Aorta (tissue), 5 donors: ENCODE data around the gene NTN1. TPM values are rescaled to one million over a fixed set of nuclear protein-coding genes. Genes with fewer than 3 reads are reported as not detected.
A peak's percentile ranks its signal among the peaks of the same experiment; 100 is the strongest.

Source experiments
- ATAC-seq: fragments of 200-7000 bp; cut with Tn5 transposase; one replicate; pipeline ENCODE4 v1.9.1; 2022; ENCODE audit warnings: moderate library complexity; ENCODE audit not compliant: low FRiP score
- DNase-seq, 2 donors: peaks; one replicate each; pipeline ENCODE4 v3.0.0-alpha.2; 2020
- H3K27ac ChIP-seq, 2 donors: one replicate each; pipeline ENCODE4 v1.5.1; 2013; ENCODE audit warnings: low read length in 2 of 2, mild to moderate bottlenecking in 2 of 2, moderate library complexity in 2 of 2, control low read depth in 1 of 2, inconsistent platforms in 1 of 2, low read depth in 1 of 2
- H3K27me3 ChIP-seq, 2 donors: one replicate each; pipeline ENCODE4 v1.6.1; 2013; ENCODE audit warnings: control low read depth in 1 of 2, low read length in 1 of 2, mild to moderate bottlenecking in 1 of 2, moderate library complexity in 1 of 2; ENCODE audit not compliant: insufficient read depth in 2 of 2, control insufficient read depth in 1 of 2
- H3K36me3 ChIP-seq, 2 donors: one replicate each; pipeline ENCODE4 v1.6.1; 2013; ENCODE audit warnings: control low read depth in 1 of 2, low read length in 1 of 2, mild to moderate bottlenecking in 1 of 2; ENCODE audit not compliant: insufficient read depth in 2 of 2, control insufficient read depth in 1 of 2
- H3K4me1 ChIP-seq, 2 donors: one replicate each; pipeline ENCODE4 v1.6.1; 2013; ENCODE audit warnings: low read length in 2 of 2, control low read depth in 1 of 2, mild to moderate bottlenecking in 1 of 2, moderate library complexity in 1 of 2; ENCODE audit not compliant: insufficient read depth in 2 of 2, control insufficient read depth in 1 of 2
- H3K4me3 ChIP-seq, 2 donors: one replicate each; pipeline ENCODE4 v1.5.1; 2013; ENCODE audit warnings: low read length in 2 of 2, control low read depth in 1 of 2, mild to moderate bottlenecking in 1 of 2
- H3K9me3 ChIP-seq: one replicate; pipeline ENCODE4 v1.6.1; 2013; ENCODE audit warnings: mild to moderate bottlenecking, low read length; ENCODE audit not compliant: control insufficient read depth
- WGBS, 2 donors: extraction: QIAGEN DNeasy Blood & Tissue Kit; methylation state at CpG; one replicate each; pipeline ENCODE4 v1.1.7; 2013; 5-methylcytosine and 5-hydroxymethylcytosine counted together
- intact Hi-C, 2 donors: fragments of 100-400 bp; cut with DNase I; formaldehyde crosslinking; loops; one replicate each; pipeline versions ENCODE4 v1.14.2 to v1.15.0; 2022
- polyA plus RNA-seq, 2 donors: library from polyadenylated mRNA; stranded (reverse); fragments of 200-250 nt; gene quantifications; one replicate each; pipeline ENCODE4 v1.2.3, GENCODE V29; 2013
- total RNA-seq, 2 donors: library from RNA; stranded (reverse); fragmentation: NEBNext Ultra II Directional; extraction: Animal tissue kit (Norgen Biotek cat#: 25700); gene quantifications; one replicate each; pipeline ENCODE4 v1.2.1, GENCODE V29; 2021
- donor health status: healthy with polysubstance abuse.
- donor health status: Bipolar disorder and iron deficiency.
- donor health status: DM: no; HTN: no; CAD: no.
- donor health status: DM: no; HTN: no; CAD: no.
- donor health status: DM: yes; HTN: yes; CAD: no.

The NTN1 gene
- total and polyA plus RNA-seq, 4 donors = 6.6 to 90.4 (median 37.1) TPM

- ATAC-seq = no peak
- WGBS, 2 donors = 98% methylated on average over 16 of the region's 16 CpGs
- Histone ChIP-seq H3K36me3 (no peaks in the 10 kb centered on the region), H3K4me1 (peaks cover 5 to 6% of the 10 kb centered on the region in 2 donors), H3K9me3 (no peaks in the 10 kb centered on the region), H3K4me3 (no peak overlapping the region), H3K27ac (no peak overlapping the region), H3K27me3 (no peaks in the 10 kb centered on the region)
- intact Hi-C loops = loop anchor here in 1 of 2 donors (5.0 kb wide), 1 partner anchor 42 kb away; no protein-coding TSS in a partner anchor
- peak in 1 of 2 donors; percentile 42 for DNase-seq
Observed at GRCh38 chr17:9074131-9074530, 52.8 kb downstream of the NTN1 start.

- Histone ChIP-seq H3K4me3 (no peak overlapping the region), H3K27ac (no peak overlapping the region), H3K4me1 (peaks cover 0 to 6% of the 10 kb centered on the region in 2 donors), H3K36me3 (no peaks in the 10 kb centered on the region), H3K27me3 (no peaks in the 10 kb centered on the region), H3K9me3 (no peaks in the 10 kb centered on the region)
- no peak for ATAC-seq
- 95% methylated on average over 4 of the region's 4 CpGs for WGBS, 2 donors
- peak in 1 of 2 donors; percentile 21 for DNase-seq
- intact Hi-C loops = loop anchor here in 1 of 2 donors (10.0 kb wide), 1 partner anchor 55 kb away; the partner anchor contains the start of gene NTN1
Observed at GRCh38 chr17:9079461-9080103, 58.3 kb downstream of the NTN1 start.

GRCh38 chr17:9080296-9080914 lies 59.1 kb downstream of the NTN1 start:
- ATAC-seq = no peak
- intact Hi-C loops = loop anchor here in 1 of 2 donors (10.0 kb wide), 1 partner anchor 56 kb away; the partner anchor contains the start of gene NTN1
- H3K4me1 ChIP-seq = peaks cover 0 to 6% of the 10 kb centered on the region in 2 donors
- 81 to 88% methylated on average over 7 of the region's 7 CpGs for WGBS, 2 donors
- no peaks in the 10 kb centered on the region for H3K27me3 ChIP-seq
- H3K9me3 ChIP-seq = no peaks in the 10 kb centered on the region
- H3K27ac ChIP-seq = no peak overlapping the region
- DNase-seq = no peak
- H3K36me3 ChIP-seq = no peaks in the 10 kb centered on the region
- H3K4me3 ChIP-seq = no peak overlapping the region

- WGBS, 2 donors = 50 to 70% methylated on average over 3 of the region's 3 CpGs
- no peak overlapping the region for H3K4me3 ChIP-seq
- no peak overlapping the region for H3K27ac ChIP-seq
- no peaks in the 10 kb centered on the region for H3K9me3 ChIP-seq
- peaks cover 0 to 6% of the 10 kb centered on the region in 2 donors for H3K4me1 ChIP-seq
- intact Hi-C loops = loop anchor here in 1 of 2 donors (10.0 kb wide), 1 partner anchor 56 kb away; the partner anchor contains the start of gene NTN1
- H3K27me3 ChIP-seq = no peaks in the 10 kb centered on the region
- DNase-seq = no peak
- H3K36me3 ChIP-seq = no peaks in the 10 kb centered on the region
- ATAC-seq = no peak
Observed at GRCh38 chr17:9080983-9081382, 59.7 kb downstream of the NTN1 start.

GRCh38 chr17:9086577-9086976 lies 65.3 kb downstream of the NTN1 start:
- DNase-seq = no peak
- H3K4me1 ChIP-seq = peaks cover 5% of the 10 kb centered on the region in 2 donors
- intact Hi-C loops = loop anchor here in 1 of 2 donors (10.0 kb wide), 1 partner anchor 62 kb away; the partner anchor contains the start of gene NTN1
- no peak overlapping the region for H3K27ac ChIP-seq
- no peaks in the 10 kb centered on the region for H3K27me3 ChIP-seq
- H3K36me3 ChIP-seq = peaks cover 0 to 2% of the 10 kb centered on the region in 2 donors
- WGBS, 2 donors = 96% methylated on average over 4 of the region's 4 CpGs
- no peak for ATAC-seq
- no peaks in the 10 kb centered on the region for H3K9me3 ChIP-seq
- H3K4me3 ChIP-seq = no peak overlapping the region

DNA sequence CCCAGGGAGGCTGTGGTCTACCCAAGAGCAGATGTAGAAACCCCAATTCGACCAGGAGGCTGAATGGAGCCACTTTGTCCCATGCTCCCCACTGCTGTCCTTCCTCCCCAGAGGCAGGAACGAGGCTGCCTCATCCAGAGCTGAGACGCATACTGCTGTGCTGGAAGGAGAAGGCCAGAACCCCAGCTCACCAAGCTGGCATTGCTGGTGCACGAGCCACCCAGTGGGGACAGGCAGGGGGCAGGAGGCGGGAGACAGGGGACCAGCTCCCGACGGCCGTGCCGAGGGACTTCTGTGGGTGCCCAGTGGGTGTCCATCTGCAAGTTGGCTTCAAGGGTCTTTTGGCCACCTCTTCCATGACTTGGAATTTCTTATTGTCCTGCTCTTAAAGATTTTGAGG lies 66.6 kb downstream of the NTN1 start:
- Histone ChIP-seq H3K27me3 (no peaks in the 10 kb centered on the region), H3K4me3 (no peak overlapping the region), H3K27ac (no peak overlapping the region), H3K9me3 (no peaks in the 10 kb centered on the region), H3K36me3 (peaks cover 0 to 2% of the 10 kb centered on the region in 2 donors), H3K4me1 (peaks cover 5% of the 10 kb centered on the region in 2 donors)
- no peak for ATAC-seq
- intact Hi-C loops = loop anchor here in 1 of 2 donors (10.0 kb wide), 1 partner anchor 63 kb away; the partner anchor contains the start of gene NTN1
- 94% methylated on average over 9 of the region's 9 CpGs for WGBS, 2 donors
- DNase-seq = no peak

DNA sequence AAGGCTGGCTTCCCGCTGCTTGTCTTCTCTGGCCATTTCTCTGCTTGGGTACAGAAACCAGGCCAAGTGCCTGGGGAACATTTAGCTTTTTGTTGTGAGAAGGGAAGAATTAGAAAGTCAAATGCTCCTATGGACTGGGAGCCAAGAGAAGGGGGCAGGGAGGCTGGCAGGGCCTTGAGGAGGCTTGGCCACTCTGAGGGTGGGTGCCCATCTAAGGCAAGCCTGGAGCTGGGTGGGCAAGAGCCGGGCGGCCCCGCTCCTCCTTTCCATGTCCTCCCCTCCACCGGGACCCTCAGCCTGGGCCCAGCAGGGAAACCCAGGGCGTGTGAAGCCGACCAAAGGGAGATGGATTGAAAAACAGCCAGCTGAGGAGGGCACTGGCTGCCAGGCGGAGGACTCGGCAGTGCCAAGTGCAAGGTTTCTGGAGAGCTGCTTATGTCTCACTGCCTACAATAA lies 69.4 kb downstream of the NTN1 start:
- ATAC-seq (peak; percentile 85), DNase-seq (peak; percentile 75 to 83)
- peak overlapping the region; percentile 69 to 74 for H3K27ac ChIP-seq
- peaks cover 0 to 2% of the 10 kb centered on the region in 2 donors for H3K36me3 ChIP-seq
- intact Hi-C loops = loop anchor here in 1 of 2 donors (5.0 kb wide), 1 partner anchor 137 kb away; no protein-coding TSS in a partner anchor
- H3K4me1 ChIP-seq = peaks cover 5% of the 10 kb centered on the region in 2 donors
- H3K4me3 ChIP-seq = no peak overlapping the region
- no peaks in the 10 kb centered on the region for H3K9me3 ChIP-seq
- no peaks in the 10 kb centered on the region for H3K27me3 ChIP-seq
- 0 to 7% methylated on average over 6 to 9 of the region's 9 CpGs for WGBS, 2 donors

DNA sequence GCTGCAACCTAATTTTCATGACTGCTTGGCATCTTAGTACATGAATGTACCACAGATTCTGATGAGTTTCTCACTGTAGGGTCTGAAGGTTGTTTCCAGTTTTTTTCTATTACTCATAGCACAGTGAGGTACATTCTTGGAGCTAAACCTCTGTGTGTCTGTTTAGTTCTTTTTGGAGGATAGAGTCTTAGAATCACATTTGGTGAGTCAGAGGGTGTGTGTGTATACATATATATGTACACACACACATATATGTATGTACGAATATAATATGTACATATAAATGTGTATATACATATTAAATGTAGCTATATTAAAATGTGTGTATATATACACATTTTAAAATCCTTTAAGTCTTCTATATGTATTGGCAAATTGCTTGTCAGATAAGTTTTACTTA lies 72.9 kb downstream of the NTN1 start:
- Histone ChIP-seq H3K9me3 (no peaks in the 10 kb centered on the region), H3K27me3 (no peaks in the 10 kb centered on the region), H3K4me3 (no peak overlapping the region), H3K4me1 (peaks cover 5% of the 10 kb centered on the region in 2 donors), H3K36me3 (no peaks in the 10 kb centered on the region), H3K27ac (no peak overlapping the region)
- intact Hi-C loops = loop anchor here in 1 of 2 donors (5.0 kb wide), 1 partner anchor 133 kb away; no protein-coding TSS in a partner anchor
- no peak for DNase-seq
- WGBS, 2 donors = 84 to 97% methylated on average over 1 of the region's 1 CpG
- ATAC-seq = no peak
